H1 (cell line): ENCODE measurements around the gene KCNQ2. TPM values are rescaled to one million over a fixed set of nuclear protein-coding genes. Genes with fewer than 3 reads are reported as not detected.

Experiments
- EGR1 ChIP-seq: IDR thresholded peaks from 2 replicates; pipeline ENCODE4 v1.6.1; 2011; ENCODE audit warnings: low read depth, low read length, borderline replicate concordance
- GABPA ChIP-seq: IDR thresholded peaks from 2 replicates; pipeline ENCODE4 v1.6.1; 2011; ENCODE audit warnings: mild to moderate bottlenecking, low read length, moderate library complexity, borderline replicate concordance; ENCODE audit not compliant: insufficient read depth
- GTF2F1 ChIP-seq: IDR thresholded peaks from 2 replicates; pipeline ENCODE4 v1.6.1; 2012; ENCODE audit warnings: low read depth, low read length, improper control_type of control experiment, borderline replicate concordance
- HDAC2 ChIP-seq, 2 experiments: fragments of 300-600 bp in 1 of 2; sonication (generic) in 1 of 2; IDR thresholded peaks; 2 replicates each; pipeline ENCODE4 v1.6.1; 2011 to 2012; ENCODE audit warnings: low read depth in 2 of 2, low read length in 2 of 2, mild to moderate bottlenecking in 2 of 2, moderate library complexity in 2 of 2, borderline replicate concordance in 1 of 2, inconsistent platforms in 1 of 2
- KDM4A ChIP-seq: IDR thresholded peaks from one replicate; pipeline ENCODE4 v1.7.1; 2012; ENCODE audit warnings: low read depth, mild to moderate bottlenecking, moderate library complexity, low read length, inconsistent platforms; ENCODE audit not compliant: severe bottlenecking
- KDM5A ChIP-seq: fragments of 200-600 bp; IDR thresholded peaks from 2 replicates; pipeline ENCODE4 v1.7.1; 2012; ENCODE audit warnings: mild to moderate bottlenecking, low read length, inconsistent platforms, mixed read lengths
- MAX ChIP-seq: IDR thresholded peaks from 2 replicates; pipeline ENCODE4 v1.6.1; 2012; ENCODE audit warnings: inconsistent platforms
- RBBP5 ChIP-seq: IDR thresholded peaks from 2 replicates; pipeline ENCODE4 v1.7.1; 2012; ENCODE audit warnings: low read depth, mild to moderate bottlenecking, inconsistent platforms, low read length, moderate library complexity, borderline replicate concordance
- RNF2 ChIP-seq: fragments of 200-900, 300-1000 bp; sonication (generic); IDR thresholded peaks from 2 replicates; pipeline ENCODE4 v1.7.1; 2016; ENCODE audit warnings: borderline replicate concordance, low read depth, mild to moderate bottlenecking, antibody characterized with exemption, low read length; ENCODE audit not compliant: poor library complexity, severe bottlenecking; ENCODE audit errors: missing control alignments
- SAP30 ChIP-seq: fragments of 300-600 bp; sonication (generic); IDR thresholded peaks from 2 replicates; pipeline ENCODE4 v1.7.1; 2012; ENCODE audit warnings: low read length, moderate library complexity, mild to moderate bottlenecking, inconsistent platforms; ENCODE audit not compliant: insufficient read depth, insufficient replicate concordance
- SIX5 ChIP-seq: IDR thresholded peaks from 2 replicates; pipeline ENCODE4 v1.6.1; 2011; ENCODE audit warnings: mild to moderate bottlenecking, low read depth, low read length
- polyA plus RNA-seq, 7 experiments: library from polyadenylated mRNA; depleted of rRNA in 3 of 7; stranded (reverse) in 5 of 7; unstranded in 2 of 7; fragments of >200 nt in 5 of 7; fragments of 200-250 nt in 2 of 7; gene quantifications; 1 replicate in 5 of 7; 2 replicates in 1 of 7; 4 replicates in 1 of 7; pipeline versions ENCODE4 v1.2.1 to v1.2.3, GENCODE V29; 2011 to 2013; ENCODE audit warnings: missing spikeins in 2 of 7, mixed read lengths in 2 of 7
- total RNA-seq: library from RNA; stranded (reverse); fragmentation: NEBNext Ultra II Directional; extraction: Animal tissue kit (Norgen Biotek cat#: 25700); gene quantifications from 2 replicates; pipeline ENCODE4 v1.2.1, GENCODE V29; 2021
- TF ChIP-seq, protein P1 (sequence below), 3 experiments: IDR thresholded peaks; 1 replicate in 2 of 3; 2 replicates in 1 of 3; pipeline versions ENCODE4 v1.5.1 to v1.6.1; 2011; ENCODE audit warnings: low read length in 3 of 3, mild to moderate bottlenecking in 3 of 3, inconsistent platforms in 2 of 3, low read depth in 1 of 3, moderate library complexity in 1 of 3; ENCODE audit not compliant: insufficient read depth in 1 of 3; ENCODE audit errors: control extremely low read depth in 1 of 3
- TF ChIP-seq, protein P2 (sequence below): IDR thresholded peaks from 2 replicates; pipeline ENCODE4 v1.6.1; 2011; ENCODE audit warnings: low read depth, mild to moderate bottlenecking, low read length; ENCODE audit not compliant: insufficient read depth

The KCNQ2 gene
- total and polyA plus RNA-seq, 2 of the 8 experiments (the other 6 are each of a cell fraction or from before 2014, with no cell fraction given): 82.6 to 243 TPM

DNA sequence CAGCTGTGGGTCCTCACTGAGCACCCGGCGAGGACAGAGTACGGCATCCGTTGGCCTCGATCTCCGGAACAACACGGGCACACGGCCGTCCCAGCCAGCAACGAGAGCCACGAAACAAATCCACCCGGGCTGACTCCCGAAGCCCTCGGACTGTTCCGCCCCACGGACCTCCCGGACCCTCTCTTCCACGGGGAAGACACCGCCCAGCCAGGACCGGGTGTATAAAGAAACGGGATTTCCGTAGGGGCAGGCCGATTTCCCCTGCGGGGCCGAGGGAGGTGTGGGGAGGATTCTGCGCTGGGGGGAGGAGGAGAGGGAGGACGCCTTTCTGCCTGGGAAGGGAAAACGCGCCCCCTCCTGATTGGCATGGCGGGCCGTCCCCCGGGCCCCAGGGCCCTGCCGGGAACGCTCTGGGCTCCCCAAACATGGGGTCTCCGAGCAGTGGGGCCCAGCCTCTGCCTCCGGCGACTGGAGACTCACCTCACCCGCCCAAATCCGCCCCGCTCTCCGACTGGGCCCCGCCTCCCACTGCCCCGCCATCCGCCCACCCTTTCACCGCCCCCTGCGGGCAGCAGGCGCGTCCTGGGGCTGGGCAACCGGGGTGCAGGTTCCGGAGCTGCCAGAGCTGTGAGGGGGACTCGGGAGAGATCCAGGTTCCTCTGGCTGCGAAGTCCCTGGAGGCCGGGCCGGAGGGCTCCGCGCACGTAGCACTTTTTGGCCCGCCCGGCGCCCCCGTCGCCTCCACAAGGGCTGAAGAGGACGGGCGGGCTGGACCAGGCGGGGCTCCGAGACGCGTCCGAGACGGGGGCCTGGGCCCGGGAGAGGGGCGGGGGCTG lies 47.4 kb upstream of the KCNQ2 start (continued):
- TF ChIP-seq GTF2F1 (no peak), KDM4A (peak; percentile 43), RBBP5 (no peak), KDM5A (no peak), GABPA (no peak), EGR1 (peak; percentile 15; the same call in 1 of the 2 replicates), SIX5 (no peak), SAP30 (no peak), RNF2 (no peak), HDAC2 (IDR thresholded peaks at IDR 0.05; ENCODE audit: borderline replicate concordance in 1 of 2, low read depth in 2 of 2, low read length in 2 of 2) (no peak), MAX (no peak)
- TF ChIP-seq, protein P1, sequence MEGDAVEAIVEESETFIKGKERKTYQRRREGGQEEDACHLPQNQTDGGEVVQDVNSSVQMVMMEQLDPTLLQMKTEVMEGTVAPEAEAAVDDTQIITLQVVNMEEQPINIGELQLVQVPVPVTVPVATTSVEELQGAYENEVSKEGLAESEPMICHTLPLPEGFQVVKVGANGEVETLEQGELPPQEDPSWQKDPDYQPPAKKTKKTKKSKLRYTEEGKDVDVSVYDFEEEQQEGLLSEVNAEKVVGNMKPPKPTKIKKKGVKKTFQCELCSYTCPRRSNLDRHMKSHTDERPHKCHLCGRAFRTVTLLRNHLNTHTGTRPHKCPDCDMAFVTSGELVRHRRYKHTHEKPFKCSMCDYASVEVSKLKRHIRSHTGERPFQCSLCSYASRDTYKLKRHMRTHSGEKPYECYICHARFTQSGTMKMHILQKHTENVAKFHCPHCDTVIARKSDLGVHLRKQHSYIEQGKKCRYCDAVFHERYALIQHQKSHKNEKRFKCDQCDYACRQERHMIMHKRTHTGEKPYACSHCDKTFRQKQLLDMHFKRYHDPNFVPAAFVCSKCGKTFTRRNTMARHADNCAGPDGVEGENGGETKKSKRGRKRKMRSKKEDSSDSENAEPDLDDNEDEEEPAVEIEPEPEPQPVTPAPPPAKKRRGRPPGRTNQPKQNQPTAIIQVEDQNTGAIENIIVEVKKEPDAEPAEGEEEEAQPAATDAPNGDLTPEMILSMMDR (IDR thresholded peaks at IDR 0.05; ENCODE audit: control extremely low read depth in 1 of 3, insufficient read depth in 1 of 3, low read depth in 1 of 3, low read length in 3 of 3): 0 out of 4 replicates have a peak, but pooled peaks of 1 of the 3 experiments have one; percentile 4
- TF ChIP-seq, protein P2, sequence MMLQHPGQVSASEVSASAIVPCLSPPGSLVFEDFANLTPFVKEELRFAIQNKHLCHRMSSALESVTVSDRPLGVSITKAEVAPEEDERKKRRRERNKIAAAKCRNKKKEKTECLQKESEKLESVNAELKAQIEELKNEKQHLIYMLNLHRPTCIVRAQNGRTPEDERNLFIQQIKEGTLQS: no peak
- TF ChIP-seq, all 59 proteins: peak for 9
